PC-3 (cell line): Measurements from ENCODE around the gene VWA7.

ENCODE experiments used
- CTCF ChIP-seq: fragments of 300-600 bp; sonication (generic); conservative IDR thresholded peaks from 2 replicates; pipeline ENCODE4 v1.5.1; 2017; ENCODE audit warnings: antibody characterized with exemption, low read depth, mild to moderate bottlenecking, low read length
- EZH2 ChIP-seq: fragments of 300-600 bp; sonication (generic); IDR thresholded peaks from one replicate; pipeline ENCODE4 v1.6.1; 2017; ENCODE audit warnings: antibody characterized with exemption, mild to moderate bottlenecking, low read length; ENCODE audit not compliant: unreplicated experiment

- no peak for TF ChIP-seq CTCF
- TF ChIP-seq EZH2, result no peak
These were observed 42.8 kb downstream of the VWA7 start for GRCh38 chr6:31734247-31734820.
